HepG2 (cell line): ENCODE measurements around the gene CAD. TPM values are rescaled to one million over a fixed set of nuclear protein-coding genes. Genes with fewer than 3 reads are reported as not detected.

Experiments used
- BCL3 ChIP-seq: sonication (generic); formaldehyde crosslinking; IDR thresholded peaks from 2 replicates; pipeline ENCODE4 v1.5.1; 2020; ENCODE audit warnings: mild to moderate bottlenecking, missing genetic modification reagents, moderate library complexity
- BRF2 ChIP-seq: sonication (generic); formaldehyde crosslinking; IDR thresholded peaks from 2 replicates; pipeline ENCODE4 v1.8.1; 2022; ENCODE audit warnings: mild to moderate bottlenecking, missing genetic modification reagents
- FOXC1 ChIP-seq: sonication (generic); formaldehyde crosslinking; IDR thresholded peaks from 2 replicates; pipeline ENCODE4 v1.8.0; 2022; ENCODE audit warnings: mild to moderate bottlenecking, missing genetic modification reagents, borderline replicate concordance
- GATAD2A ChIP-seq: IDR thresholded peaks from 2 replicates; pipeline ENCODE4 v1.6.1; 2016
- GFI1 ChIP-seq: sonication (generic); formaldehyde crosslinking; IDR thresholded peaks from 2 replicates; pipeline ENCODE4 v1.5.0; 2020; ENCODE audit warnings: missing genetic modification reagents, mild to moderate bottlenecking, borderline replicate concordance
- HDAC6 ChIP-seq: fragments of 200-600 bp; sonication (generic); IDR thresholded peaks from 2 replicates; pipeline ENCODE4 v1.7.0; 2017; ENCODE audit warnings: mild to moderate bottlenecking, antibody characterized with exemption, low read length, low read depth
- HES4 ChIP-seq: sonication (generic); formaldehyde crosslinking; IDR thresholded peaks from 2 replicates; pipeline ENCODE4 v1.9.0; 2021; ENCODE audit warnings: mild to moderate bottlenecking, missing genetic modification reagents, borderline replicate concordance
- HHEX ChIP-seq: IDR thresholded peaks from 2 replicates; pipeline ENCODE4 v1.6.1; 2016; ENCODE audit warnings: control low read depth
- ISX ChIP-seq: sonication (generic); formaldehyde crosslinking; conservative IDR thresholded peaks from 2 replicates; pipeline ENCODE4 v1.5.0; 2020; ENCODE audit warnings: missing genetic modification reagents
- KAT8 ChIP-seq: IDR thresholded peaks from 2 replicates; pipeline ENCODE4 v1.6.1; 2016; ENCODE audit warnings: missing genetic modification reagents, missing compliant biosample characterization
- RAD21 ChIP-seq: fragments of 450-650 bp; formaldehyde crosslinking; IDR thresholded peaks from 2 replicates; pipeline ENCODE4 v1.5.0; 2020; ENCODE audit warnings: mild to moderate bottlenecking
- SALL1 ChIP-seq: sonication (generic); formaldehyde crosslinking; IDR thresholded peaks from 2 replicates; pipeline ENCODE4 v1.8.0; 2022; ENCODE audit warnings: mild to moderate bottlenecking, missing genetic modification reagents
- SOX5 ChIP-seq: IDR thresholded peaks from 2 replicates; pipeline ENCODE4 v1.6.1; 2016; ENCODE audit warnings: borderline replicate concordance
- ZNF124 ChIP-seq: sonication (generic); formaldehyde crosslinking; IDR thresholded peaks from 2 replicates; pipeline ENCODE4 v1.4.0; 2020; ENCODE audit warnings: missing genetic modification reagents
- ZNF20 ChIP-seq: sonication (generic); formaldehyde crosslinking; IDR thresholded peaks from 2 replicates; pipeline ENCODE4 v1.4.0; 2020; ENCODE audit warnings: mild to moderate bottlenecking, moderate library complexity, missing genetic modification reagents
- ZNF205 ChIP-seq: IDR thresholded peaks from 2 replicates; pipeline ENCODE4 v1.6.1; 2018; ENCODE audit warnings: missing biosample characterization, missing genetic modification reagents
- ZNF331 ChIP-seq: sonication (generic); formaldehyde crosslinking; IDR thresholded peaks from 2 replicates; pipeline ENCODE4 v1.4.0; 2020; ENCODE audit warnings: missing genetic modification reagents
- ZNF431 ChIP-seq: sonication (generic); formaldehyde crosslinking; IDR thresholded peaks from 2 replicates; pipeline ENCODE4 v1.9.0; 2022; ENCODE audit warnings: missing genetic modification reagents, low read depth, mild to moderate bottlenecking, borderline replicate concordance
- ZNF510 ChIP-seq: sonication (generic); formaldehyde crosslinking; IDR thresholded peaks from 2 replicates; pipeline ENCODE4 v1.4.0; 2020; ENCODE audit warnings: low read depth, mild to moderate bottlenecking, missing genetic modification reagents
- ZNF703 ChIP-seq: sonication (generic); formaldehyde crosslinking; IDR thresholded peaks from 2 replicates; pipeline ENCODE4 v1.5.1; 2020; ENCODE audit warnings: missing genetic modification reagents, mild to moderate bottlenecking, moderate library complexity, borderline replicate concordance
- polyA plus RNA-seq, 8 experiments: library from polyadenylated mRNA; depleted of rRNA in 3 of 8; stranded (reverse) in 7 of 8; unstranded in 1 of 8; fragments of >200 nt; fragmentation: Illumina TruSeq in 4 of 8; extraction: Trizol in 4 of 8; gene quantifications; 2 replicates each; pipeline versions ENCODE4 v1.2.1 to v1.2.3, GENCODE V29; 2011 to 2016; ENCODE audit warnings: low read depth in 4 of 8, missing spikeins in 1 of 8, mixed read lengths in 1 of 8; ENCODE audit not compliant: insufficient read depth in 1 of 8
- total RNA-seq, 5 experiments: library from RNA; depleted of rRNA; stranded (reverse); fragments of >200 nt; fragmentation: Illumina TruSeq; extraction: Trizol; gene quantifications; 2 replicates each; pipeline ENCODE4 v1.2.3, GENCODE V29; 2016; ENCODE audit warnings: low read depth in 1 of 5
- TF ChIP-seq, protein P1 (sequence below): sonication (generic); formaldehyde crosslinking; IDR thresholded peaks from 2 replicates; pipeline ENCODE4 v1.5.0; 2020; ENCODE audit warnings: missing genetic modification reagents, mild to moderate bottlenecking, borderline replicate concordance
- TF ChIP-seq, protein P2 (sequence below): IDR thresholded peaks from 2 replicates; pipeline ENCODE4 v1.6.1; 2016; ENCODE audit warnings: low read depth
- TF ChIP-seq, protein P3 (sequence below): sonication (generic); formaldehyde crosslinking; IDR thresholded peaks from 2 replicates; pipeline ENCODE4 v1.4.0; 2020; ENCODE audit warnings: missing genetic modification reagents
- TF ChIP-seq, protein P4 (sequence below): sonication (generic); formaldehyde crosslinking; IDR thresholded peaks from 2 replicates; pipeline ENCODE4 v1.4.0; 2020; ENCODE audit warnings: missing genetic modification reagents

Gene CAD
- total and polyA plus RNA-seq, 2 of the 13 experiments (the other 11 are each of a cell fraction or from before 2014, with no cell fraction given): 21.7 to 37.0 TPM

- TF ChIP-seq, protein P1, sequence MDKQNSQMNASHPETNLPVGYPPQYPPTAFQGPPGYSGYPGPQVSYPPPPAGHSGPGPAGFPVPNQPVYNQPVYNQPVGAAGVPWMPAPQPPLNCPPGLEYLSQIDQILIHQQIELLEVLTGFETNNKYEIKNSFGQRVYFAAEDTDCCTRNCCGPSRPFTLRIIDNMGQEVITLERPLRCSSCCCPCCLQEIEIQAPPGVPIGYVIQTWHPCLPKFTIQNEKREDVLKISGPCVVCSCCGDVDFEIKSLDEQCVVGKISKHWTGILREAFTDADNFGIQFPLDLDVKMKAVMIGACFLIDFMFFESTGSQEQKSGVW (CRISPR knock-in tag): no peak; the same call in 1 of the 2 replicates
- peak; percentile 77; the same call in 1 of the 2 replicates for TF ChIP-seq BCL3 (CRISPR knock-in tag)
- TF ChIP-seq, protein P2, sequence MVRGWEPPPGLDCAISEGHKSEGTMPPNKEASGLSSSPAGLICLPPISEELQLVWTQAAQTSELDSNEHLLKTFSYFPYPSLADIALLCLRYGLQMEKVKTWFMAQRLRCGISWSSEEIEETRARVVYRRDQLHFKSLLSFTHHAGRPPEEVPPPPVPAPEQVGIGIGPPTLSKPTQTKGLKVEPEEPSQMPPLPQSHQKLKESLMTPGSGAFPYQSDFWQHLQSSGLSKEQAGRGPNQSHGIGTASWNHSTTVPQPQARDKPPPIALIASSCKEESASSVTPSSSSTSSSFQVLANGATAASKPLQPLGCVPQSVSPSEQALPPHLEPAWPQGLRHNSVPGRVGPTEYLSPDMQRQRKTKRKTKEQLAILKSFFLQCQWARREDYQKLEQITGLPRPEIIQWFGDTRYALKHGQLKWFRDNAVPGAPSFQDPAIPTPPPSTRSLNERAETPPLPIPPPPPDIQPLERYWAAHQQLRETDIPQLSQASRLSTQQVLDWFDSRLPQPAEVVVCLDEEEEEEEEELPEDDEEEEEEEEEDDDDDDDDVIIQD (CRISPR knock-in tag): 0 out of 2 replicates have a peak, but pooled peaks have one; percentile 14
- 0 out of 2 replicates have a peak, but pooled peaks have one; percentile 68 for TF ChIP-seq ZNF510 (CRISPR knock-in tag)
- TF ChIP-seq ISX (CRISPR knock-in tag): no peak
- TF ChIP-seq GFI1: peak; percentile 62; the same call in 1 of the 2 replicates
- peak; percentile 85 for TF ChIP-seq ZNF205
- TF ChIP-seq SALL1: peak; percentile 81
- TF ChIP-seq, protein P3, sequence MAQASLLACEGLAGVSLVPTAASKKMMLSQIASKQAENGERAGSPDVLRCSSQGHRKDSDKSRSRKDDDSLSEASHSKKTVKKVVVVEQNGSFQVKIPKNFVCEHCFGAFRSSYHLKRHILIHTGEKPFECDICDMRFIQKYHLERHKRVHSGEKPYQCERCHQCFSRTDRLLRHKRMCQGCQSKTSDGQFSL: peak; percentile 7
- no peak; the same call in 1 of the 2 replicates for TF ChIP-seq BRF2 (CRISPR knock-in tag)
- TF ChIP-seq ZNF431 (CRISPR knock-in tag): peak; percentile 90
- no peak for TF ChIP-seq HHEX (CRISPR knock-in tag)
- no peak; the same call in 1 of the 2 replicates for TF ChIP-seq GATAD2A
- TF ChIP-seq ZNF20: no peak; the same call in 1 of the 2 replicates
- TF ChIP-seq HDAC6: no peak
- peak; percentile 93 for TF ChIP-seq KAT8 (CRISPR knock-in tag)
- TF ChIP-seq ZNF703 (CRISPR knock-in tag): peak; percentile 74; the same call in 1 of the 2 replicates
- peak; percentile 79 for TF ChIP-seq ZNF124
- TF ChIP-seq HES4: peak; percentile 96
- peak; percentile 39; the same call in 1 of the 2 replicates for TF ChIP-seq SOX5 (CRISPR knock-in tag)
- peak; percentile 74 for TF ChIP-seq ZNF331 (CRISPR knock-in tag)
- TF ChIP-seq FOXC1 (CRISPR knock-in tag): no peak; the same call in 1 of the 2 replicates
- TF ChIP-seq RAD21 (CRISPR knock-in tag): peak; percentile 71
- TF ChIP-seq, protein P4, sequence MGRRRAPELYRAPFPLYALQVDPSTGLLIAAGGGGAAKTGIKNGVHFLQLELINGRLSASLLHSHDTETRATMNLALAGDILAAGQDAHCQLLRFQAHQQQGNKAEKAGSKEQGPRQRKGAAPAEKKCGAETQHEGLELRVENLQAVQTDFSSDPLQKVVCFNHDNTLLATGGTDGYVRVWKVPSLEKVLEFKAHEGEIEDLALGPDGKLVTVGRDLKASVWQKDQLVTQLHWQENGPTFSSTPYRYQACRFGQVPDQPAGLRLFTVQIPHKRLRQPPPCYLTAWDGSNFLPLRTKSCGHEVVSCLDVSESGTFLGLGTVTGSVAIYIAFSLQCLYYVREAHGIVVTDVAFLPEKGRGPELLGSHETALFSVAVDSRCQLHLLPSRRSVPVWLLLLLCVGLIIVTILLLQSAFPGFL (CRISPR knock-in tag): peak; percentile 70; the same call in 1 of the 2 replicates
These were observed 5.1 kb upstream of the CAD start, which contains the start of the genes ATRAID and SLC5A6 (continued) for GRCh38 chr2:27211943-27212625.
